Measurements from ENCODE around the gene ZNF385A.

ZNF385A gene

GRCh38 chr12:54415221-54415929 lies 30.8 kb upstream of the ZNF385A start:
- DNase-seq (ENCODE audit: low read depth) = no peak

GRCh38 chr12:54413284-54414190 lies 29.0 kb upstream of the ZNF385A start:
- DNase-seq (ENCODE audit: low read depth) = peak; percentile 71

- no peak for DNase-seq (ENCODE audit: low read depth)
These were observed 28.3 kb upstream of the ZNF385A start for GRCh38 chr12:54412786-54413185.

- no peak for DNase-seq (ENCODE audit: low read depth)
These were observed 27.8 kb upstream of the ZNF385A start for GRCh38 chr12:54412348-54412747.

GRCh38 chr12:54411391-54412241 lies 27.1 kb upstream of the ZNF385A start:
- DNase-seq (ENCODE audit: low read depth) = no peak

- no peak for DNase-seq (ENCODE audit: low read depth)
These were observed 24.7 kb upstream of the ZNF385A start for GRCh38 chr12:54409267-54409666.

GRCh38 chr12:54407183-54407905 lies 22.8 kb upstream of the ZNF385A start:
- no peak for DNase-seq (ENCODE audit: low read depth)

GRCh38 chr12:54405573-54405972 lies 21.0 kb upstream of the ZNF385A start:
- DNase-seq (ENCODE audit: low read depth) = no peak

GRCh38 chr12:54405106-54405505 lies 20.6 kb upstream of the ZNF385A start:
- DNase-seq (ENCODE audit: low read depth) = no peak

- no peak for DNase-seq (ENCODE audit: low read depth)
These were observed 19.8 kb upstream of the ZNF385A start for GRCh38 chr12:54404061-54405004.

GRCh38 chr12:54401119-54401518 lies 16.6 kb upstream of the ZNF385A start:
- DNase-seq (ENCODE audit: low read depth) = no peak

- DNase-seq (ENCODE audit: low read depth) = peak; percentile 81
These were observed 14.7 kb upstream of the ZNF385A start for GRCh38 chr12:54398995-54399793.

- no peak for DNase-seq (ENCODE audit: low read depth)
These were observed 13.7 kb upstream of the ZNF385A start for GRCh38 chr12:54398218-54398617.

- DNase-seq (ENCODE audit: low read depth) = no peak
These were observed 12.6 kb upstream of the ZNF385A start for GRCh38 chr12:54397157-54397556.

- DNase-seq (ENCODE audit: low read depth) = no peak
These were observed 11.0 kb upstream of the ZNF385A start for GRCh38 chr12:54395545-54395944.

- no peak for DNase-seq (ENCODE audit: low read depth)
These were observed 10.5 kb upstream of the ZNF385A start for GRCh38 chr12:54394986-54395385.

GRCh38 chr12:54394281-54394719 lies 9.8 kb upstream of the ZNF385A start:
- DNase-seq (ENCODE audit: low read depth) = peak; percentile 40

- no peak for DNase-seq (ENCODE audit: low read depth)
These were observed 9.2 kb upstream of the ZNF385A start for GRCh38 chr12:54393743-54394142.

- DNase-seq (ENCODE audit: low read depth) = no peak
These were observed 8.7 kb upstream of the ZNF385A start for GRCh38 chr12:54393207-54393609.

Measured in stimulated activated CD8-positive, alpha-beta memory T cell treated with anti-CD3 and anti-CD28 coated beads, Interleukin-12 subunit alpha, Interleukin-12 subunit beta, amount 100 ng/mL, for 1 hour (primary cell).